Measurements from ENCODE around the gene PNPLA1.

DNA sequence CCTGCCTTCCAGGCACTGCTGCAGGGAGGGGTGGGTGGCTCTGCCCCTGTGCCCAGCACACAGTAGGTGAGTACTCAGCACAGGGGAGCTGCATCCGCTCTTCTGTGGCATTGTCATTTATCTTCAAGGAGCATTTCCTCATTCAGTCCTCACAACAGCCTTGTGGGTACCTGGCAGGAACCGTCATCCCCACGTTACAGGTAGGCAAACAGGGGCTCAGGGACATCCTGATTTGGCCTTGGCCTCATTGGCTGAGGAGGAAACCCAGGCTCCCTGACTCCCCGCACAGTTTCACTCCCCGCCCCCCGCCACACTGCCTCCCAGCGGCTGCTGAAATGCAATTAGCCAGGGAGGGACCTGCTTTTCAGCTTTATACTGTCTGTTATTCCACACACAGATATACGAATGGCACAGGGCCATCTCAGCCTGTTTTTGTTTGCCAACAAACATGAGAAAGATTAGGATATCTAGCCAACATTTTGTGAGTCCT, 24.2 kb upstream of the PNPLA1 start:
- no peak for TF ChIP-seq RAD21 (IDR thresholded peaks at IDR 0.05; ENCODE audit: low read depth)
- TF ChIP-seq, protein P1, sequence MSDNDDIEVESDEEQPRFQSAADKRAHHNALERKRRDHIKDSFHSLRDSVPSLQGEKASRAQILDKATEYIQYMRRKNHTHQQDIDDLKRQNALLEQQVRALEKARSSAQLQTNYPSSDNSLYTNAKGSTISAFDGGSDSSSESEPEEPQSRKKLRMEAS (IDR thresholded peaks at IDR 0.05), result no peak
- no peak for TF ChIP-seq NFIC (IDR thresholded peaks at IDR 0.05)
- TF ChIP-seq YY1 (IDR thresholded peaks at IDR 0.05; ENCODE audit: low read depth), result no peak
- TF ChIP-seq EGR1 (IDR thresholded peaks at IDR 0.05), result no peak
- TF ChIP-seq, protein P2, sequence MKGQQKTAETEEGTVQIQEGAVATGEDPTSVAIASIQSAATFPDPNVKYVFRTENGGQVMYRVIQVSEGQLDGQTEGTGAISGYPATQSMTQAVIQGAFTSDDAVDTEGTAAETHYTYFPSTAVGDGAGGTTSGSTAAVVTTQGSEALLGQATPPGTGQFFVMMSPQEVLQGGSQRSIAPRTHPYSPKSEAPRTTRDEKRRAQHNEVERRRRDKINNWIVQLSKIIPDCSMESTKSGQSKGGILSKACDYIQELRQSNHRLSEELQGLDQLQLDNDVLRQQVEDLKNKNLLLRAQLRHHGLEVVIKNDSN (IDR thresholded peaks at IDR 0.05), result no peak
- TF ChIP-seq EP300 (IDR thresholded peaks at IDR 0.05; ENCODE audit: borderline replicate concordance), result no peak
- TF ChIP-seq, protein P3, sequence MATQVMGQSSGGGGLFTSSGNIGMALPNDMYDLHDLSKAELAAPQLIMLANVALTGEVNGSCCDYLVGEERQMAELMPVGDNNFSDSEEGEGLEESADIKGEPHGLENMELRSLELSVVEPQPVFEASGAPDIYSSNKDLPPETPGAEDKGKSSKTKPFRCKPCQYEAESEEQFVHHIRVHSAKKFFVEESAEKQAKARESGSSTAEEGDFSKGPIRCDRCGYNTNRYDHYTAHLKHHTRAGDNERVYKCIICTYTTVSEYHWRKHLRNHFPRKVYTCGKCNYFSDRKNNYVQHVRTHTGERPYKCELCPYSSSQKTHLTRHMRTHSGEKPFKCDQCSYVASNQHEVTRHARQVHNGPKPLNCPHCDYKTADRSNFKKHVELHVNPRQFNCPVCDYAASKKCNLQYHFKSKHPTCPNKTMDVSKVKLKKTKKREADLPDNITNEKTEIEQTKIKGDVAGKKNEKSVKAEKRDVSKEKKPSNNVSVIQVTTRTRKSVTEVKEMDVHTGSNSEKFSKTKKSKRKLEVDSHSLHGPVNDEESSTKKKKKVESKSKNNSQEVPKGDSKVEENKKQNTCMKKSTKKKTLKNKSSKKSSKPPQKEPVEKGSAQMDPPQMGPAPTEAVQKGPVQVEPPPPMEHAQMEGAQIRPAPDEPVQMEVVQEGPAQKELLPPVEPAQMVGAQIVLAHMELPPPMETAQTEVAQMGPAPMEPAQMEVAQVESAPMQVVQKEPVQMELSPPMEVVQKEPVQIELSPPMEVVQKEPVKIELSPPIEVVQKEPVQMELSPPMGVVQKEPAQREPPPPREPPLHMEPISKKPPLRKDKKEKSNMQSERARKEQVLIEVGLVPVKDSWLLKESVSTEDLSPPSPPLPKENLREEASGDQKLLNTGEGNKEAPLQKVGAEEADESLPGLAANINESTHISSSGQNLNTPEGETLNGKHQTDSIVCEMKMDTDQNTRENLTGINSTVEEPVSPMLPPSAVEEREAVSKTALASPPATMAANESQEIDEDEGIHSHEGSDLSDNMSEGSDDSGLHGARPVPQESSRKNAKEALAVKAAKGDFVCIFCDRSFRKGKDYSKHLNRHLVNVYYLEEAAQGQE (IDR thresholded peaks at IDR 0.05; ENCODE audit: low read depth), result no peak
- TF ChIP-seq CEBPB (IDR thresholded peaks at IDR 0.05), result no peak
- no peak for TF ChIP-seq CREB1 (IDR thresholded peaks at IDR 0.05; ENCODE audit: low read depth)
- TF ChIP-seq ZBTB7A (IDR thresholded peaks at IDR 0.05; ENCODE audit: low read depth), result no peak
